Fibroblast of skin of left biceps (primary cell): ENCODE results near the gene IER5L.

ENCODE experiments used
- DNase-seq, 2 experiments: peaks; one replicate each; pipeline ENCODE4 v3.0.0-alpha.2; 2013; ENCODE audit warnings: low read depth in 2 of 2

The IER5L gene

DNA sequence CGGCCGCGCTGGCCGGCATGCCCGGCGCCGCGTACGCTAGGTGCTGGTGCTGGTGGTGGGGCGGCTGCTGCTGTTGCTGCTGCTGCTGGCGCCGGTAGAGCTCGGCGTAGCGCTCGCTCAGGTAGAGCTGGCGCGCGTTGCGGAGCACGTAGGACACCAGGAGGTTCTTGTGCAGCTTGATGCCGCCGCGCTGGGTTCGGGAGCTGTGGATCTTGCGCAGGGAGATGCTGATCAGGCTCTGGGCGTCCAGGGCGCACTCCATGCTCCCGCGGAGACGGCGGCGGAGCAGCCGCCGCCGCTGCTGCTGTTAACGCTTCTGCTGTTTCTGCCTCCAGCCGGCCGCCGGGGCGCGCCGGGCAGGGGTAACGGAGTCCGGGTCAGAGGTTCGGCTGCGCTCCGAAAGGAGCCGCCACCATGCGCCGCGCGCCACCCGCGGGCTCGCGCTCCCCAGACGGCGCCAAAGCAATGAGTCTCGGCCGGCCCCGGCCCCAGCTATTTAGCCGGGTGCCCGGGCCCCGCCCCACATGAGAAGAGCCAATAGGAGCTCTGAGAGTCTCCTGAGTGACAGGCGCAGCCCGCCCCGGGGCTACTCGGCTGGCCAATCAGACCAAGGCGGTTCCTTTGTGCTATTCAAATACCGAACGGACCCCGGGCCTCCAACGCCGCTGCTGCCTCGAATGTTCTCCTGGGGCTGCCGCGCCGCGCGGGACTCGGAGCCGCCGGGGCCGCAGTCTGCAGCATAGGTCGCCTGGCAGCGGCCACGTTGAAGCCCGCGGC lies at the start of gene IER5L:
Gene IER5L (minus strand): TSS at position 471 of the 777 bp plus-strand sequence. CDS start 209 bp downstream, at position 262.
- peak; percentile 89 to 90 for DNase-seq

DNA sequence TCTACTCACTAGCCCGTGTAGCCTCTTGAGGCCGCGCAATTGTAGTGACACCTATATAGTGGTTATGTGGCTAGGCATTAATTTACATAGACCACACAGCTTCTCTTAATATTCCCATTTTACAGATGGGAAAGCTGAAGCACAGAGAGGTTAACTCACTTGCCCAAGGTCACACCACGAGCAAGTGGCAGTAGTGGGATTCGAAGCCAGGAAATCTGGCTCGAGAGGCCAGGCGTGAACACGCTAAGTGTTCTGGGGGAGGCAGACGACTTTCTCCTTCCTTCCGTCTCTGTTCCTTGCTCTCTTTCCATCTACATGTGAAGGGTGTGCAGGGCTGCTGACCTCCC lies 49.8 kb upstream of the IER5L start:
- DNase-seq: no peak

DNA sequence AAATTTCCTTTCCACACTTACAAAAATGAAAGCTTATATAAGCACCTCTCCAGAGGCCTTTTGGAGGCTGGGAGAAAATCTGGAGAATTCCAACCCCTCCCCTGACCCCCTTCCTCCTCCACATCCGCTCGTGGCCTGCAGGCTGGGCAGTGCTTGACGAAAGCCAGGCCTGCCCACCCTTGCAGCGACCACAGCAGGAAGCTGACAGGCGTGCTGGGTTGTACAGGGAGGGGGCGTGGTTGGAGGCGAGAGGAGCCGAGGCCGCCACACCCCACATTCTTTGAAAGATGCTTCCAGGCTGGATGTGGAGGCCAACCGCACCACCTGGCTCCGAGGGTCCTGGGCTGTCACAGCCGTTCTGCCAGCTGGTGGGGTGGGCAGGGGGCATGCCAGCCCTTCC lies 47.8 kb upstream of the IER5L start:
- peak; percentile 51 to 67 for DNase-seq

DNA sequence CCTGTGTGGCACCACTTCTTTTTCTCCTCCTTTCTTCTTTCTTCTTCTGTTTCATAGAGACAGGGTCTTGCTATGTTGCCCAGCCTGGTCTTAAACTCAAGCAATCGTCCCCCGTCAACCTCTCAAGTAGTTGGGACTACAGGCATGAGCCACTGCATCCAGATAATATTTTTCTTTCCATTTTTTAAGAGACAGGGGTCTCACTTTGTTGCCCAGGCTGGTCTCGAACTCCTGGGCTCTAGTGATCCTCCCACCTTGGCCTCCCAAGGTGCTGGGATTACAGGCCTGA lies 47.4 kb upstream of the IER5L start:
- no peak for DNase-seq

DNA sequence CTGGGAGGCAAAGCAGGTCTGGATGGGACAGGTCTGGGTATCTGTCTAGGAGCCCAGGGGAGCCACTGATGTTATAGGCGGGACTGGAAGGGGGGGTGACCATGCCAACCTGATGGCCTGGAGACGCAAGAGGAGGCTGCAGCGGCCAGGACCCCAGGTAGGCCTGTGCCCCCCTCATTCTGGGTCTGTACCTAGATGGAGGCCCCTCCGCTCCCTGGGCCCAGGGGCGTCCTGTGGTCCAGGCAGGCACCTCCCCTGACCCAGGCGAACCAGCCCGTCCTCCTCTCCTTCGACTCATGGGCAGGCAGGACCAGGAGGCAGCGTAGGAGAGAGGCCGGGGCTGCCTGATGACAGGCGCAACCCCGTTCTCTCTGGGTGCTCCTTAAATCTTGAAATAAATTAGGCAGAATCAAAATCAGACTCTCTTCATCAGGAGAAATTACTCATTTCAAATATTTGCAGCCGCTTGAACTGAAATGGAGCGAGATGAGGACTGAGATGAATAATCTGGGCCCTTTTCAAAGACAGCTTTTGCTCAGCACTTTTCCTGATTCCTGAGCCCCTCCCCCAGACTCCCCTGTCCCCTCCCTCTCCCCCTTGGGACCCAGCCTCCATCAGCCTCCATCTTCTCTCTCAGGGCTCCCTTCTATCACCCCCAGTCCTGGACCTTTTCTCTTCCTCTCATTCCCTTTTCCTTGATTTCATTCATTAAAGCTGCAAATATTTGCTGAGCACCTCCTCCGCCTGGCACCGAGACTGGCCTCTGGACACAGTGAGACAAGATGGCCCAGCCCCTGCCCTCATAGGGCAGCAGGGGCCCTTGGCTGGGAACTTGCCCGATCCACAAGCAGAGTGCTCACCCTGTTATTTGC lies 46.8 kb upstream of the IER5L start:
- DNase-seq: no peak

DNA sequence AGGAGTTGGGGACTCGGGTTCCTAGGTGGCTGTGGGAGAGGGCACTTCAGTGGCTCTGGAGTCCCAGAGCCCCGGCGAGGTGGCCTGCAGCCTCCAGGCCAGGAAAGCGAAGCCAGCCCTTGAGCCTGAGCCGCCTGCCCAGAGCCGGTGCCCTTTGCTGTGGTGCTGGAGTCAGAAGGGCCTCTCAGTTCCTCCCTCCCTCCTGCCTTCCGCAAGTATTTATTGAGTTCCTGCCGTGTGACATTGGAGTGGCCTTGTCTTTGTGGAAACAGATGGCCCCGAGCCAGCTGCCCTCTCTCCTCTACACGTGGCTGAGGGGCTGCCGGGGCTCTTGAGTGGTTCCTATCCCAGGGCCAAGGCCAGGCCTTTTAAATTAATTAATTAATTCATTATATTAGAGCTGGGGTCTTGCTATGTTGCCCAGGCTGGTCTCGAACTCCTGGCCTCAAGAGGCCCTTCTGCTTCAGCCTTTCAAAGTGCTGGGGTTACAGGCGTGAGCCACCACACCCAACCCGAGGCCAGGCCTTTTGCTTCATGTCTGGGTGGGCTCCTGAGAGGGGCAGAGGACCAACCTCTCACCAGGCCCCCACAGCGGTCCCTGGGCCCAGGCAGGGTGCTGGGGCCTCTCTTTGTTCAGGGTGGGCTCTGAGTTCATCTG lies 45.6 kb upstream of the IER5L start:
- no peak for DNase-seq

DNA sequence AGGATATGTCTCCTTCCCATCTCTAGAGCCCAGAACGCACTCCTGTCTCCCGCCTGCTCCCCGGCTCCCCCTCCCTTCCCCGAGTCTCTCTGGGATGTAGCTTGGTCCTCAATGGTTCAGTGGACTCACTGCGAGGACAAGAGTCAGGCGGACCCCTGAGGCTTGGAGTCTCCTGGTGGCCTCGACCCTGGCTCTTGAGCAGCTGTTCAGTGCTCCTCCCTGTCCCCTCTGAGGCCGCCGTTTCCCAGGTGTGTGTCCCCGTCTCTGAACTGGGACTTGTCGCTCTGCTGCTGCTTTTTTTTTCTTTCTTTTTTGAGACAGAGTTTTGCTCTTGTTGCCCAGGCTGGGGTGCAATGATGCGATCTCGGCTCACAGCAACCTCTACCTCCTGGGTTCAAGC lies 44.8 kb upstream of the IER5L start:
- DNase-seq: no peak

DNA sequence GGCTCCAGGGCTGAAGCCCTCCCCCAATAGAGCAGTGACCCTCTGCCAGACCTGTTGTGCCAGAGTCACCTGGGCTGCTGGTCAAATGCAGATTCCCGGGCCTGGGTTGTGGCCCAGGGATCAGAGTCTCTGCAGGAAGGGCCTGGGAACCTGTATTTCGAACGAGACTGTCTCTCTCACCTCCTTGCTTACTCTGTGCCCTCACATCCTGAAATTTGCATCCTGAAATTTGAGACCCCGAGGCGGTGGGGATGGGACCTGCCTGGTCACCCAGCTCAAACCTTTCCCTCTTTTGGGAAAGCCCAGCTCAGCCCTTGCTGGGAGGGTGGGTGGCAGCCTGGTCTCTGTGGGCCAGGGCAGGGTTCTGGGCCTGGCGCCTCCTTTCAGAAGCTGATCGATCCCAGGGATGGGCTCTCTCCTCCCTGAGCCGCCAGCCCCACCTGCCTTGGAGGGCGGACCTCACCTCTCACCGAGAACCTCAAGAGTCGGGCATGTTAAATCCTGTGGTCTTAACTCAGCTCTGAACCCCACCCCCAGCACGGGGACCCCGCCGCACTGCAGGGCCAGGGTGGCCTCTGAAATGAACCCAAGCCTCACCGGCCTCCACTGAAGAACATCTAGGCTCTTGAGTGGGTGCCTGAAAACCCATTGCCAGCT lies 44.0 kb upstream of the IER5L start:
- no peak for DNase-seq

DNA sequence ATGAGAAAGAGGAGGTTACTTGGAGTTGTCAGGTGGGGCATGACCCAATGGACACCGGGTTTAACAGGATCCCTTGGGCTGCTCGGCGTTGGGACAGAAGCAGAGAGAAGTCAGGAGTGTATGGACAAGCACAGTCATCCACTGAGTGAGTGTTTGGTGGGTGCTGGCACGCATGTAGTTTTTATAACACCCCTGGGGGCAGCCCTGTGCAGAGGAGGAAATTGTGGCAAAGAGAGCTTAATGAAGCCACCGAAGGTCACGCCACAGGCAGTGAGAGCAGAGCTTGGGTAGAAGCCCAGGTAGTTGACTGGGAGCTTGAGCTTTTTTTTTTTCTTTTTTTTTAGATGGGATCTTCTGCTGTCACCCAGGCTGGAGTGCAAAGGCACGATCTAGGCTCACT lies 43.2 kb upstream of the IER5L start:
- DNase-seq: no peak

DNA sequence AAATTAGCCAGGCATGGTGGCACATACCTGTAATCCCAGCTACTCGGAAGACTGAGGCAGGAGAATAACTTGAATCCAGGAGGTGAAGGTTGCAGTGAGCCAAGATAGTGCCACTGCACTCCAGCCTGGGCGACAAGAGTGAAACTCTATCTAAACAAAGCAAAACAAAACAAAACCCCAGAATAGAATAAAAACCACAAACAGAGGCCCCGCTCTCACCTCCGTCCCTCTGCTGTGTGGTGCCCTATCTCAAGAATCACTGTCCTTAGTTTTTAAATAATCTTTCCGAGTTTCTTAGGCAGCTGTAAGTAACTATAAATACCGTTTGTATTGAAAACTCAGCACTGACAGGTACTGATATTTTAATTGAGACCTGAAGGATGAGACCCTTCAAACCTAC lies 42.7 kb upstream of the IER5L start:
- no peak for DNase-seq

DNA sequence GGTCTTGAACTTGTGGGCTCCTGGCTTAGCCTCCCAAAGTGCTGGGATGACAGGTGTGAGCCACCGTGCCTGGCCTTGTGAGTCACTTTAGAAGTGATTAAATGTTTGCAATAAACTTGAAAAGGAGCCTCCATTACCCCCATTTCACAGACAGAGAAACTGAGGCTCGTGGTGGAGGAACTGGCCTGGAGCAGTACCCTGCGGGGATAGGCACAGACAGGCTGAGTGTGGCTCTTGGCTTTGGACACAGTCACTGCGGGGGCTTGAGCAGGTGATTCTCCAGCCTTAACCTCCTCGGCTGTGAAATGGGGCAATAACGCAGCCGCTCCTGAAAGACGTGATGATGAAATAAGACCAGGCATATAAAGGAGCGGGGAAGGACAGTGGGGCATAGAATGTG lies 40.9 kb upstream of the IER5L start:
- DNase-seq: no peak

DNA sequence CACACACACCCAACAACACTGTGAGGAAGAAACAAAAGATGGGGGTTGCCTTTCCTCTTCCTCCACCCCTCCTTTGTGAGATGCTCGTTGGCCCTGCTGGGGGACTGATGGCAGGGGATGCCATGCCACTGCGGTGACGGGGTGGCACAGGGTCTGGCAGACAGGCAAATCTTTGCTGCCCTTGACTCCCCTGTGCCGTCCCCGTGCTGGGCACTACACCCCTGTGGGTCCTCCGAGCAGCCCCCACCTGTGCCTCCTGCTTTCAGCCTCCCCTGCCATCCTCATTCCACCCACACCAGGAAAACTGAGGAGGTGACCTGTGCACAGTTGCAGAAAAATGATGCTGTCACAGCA lies 40.2 kb upstream of the IER5L start:
- DNase-seq: no peak

DNA sequence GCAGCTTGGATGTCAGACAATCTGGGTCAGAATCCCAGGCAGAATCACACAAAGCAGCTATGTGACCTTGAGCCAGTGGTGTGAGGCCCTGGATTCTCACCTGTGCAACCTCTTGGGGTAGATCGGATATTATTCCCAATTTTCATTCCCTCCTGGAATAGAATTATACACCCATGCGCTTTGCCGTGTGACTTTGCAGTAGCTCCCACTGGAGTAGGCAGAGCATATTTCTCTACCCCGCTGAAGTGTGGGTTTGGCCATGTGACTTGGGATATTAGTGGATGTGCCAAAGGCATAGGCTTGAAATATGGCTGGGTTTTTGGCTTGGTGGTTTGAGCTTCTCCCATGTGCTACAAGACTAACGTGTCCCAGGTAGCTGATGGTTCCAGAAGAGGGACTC lies 35.5 kb upstream of the IER5L start:
- no peak for DNase-seq

DNA sequence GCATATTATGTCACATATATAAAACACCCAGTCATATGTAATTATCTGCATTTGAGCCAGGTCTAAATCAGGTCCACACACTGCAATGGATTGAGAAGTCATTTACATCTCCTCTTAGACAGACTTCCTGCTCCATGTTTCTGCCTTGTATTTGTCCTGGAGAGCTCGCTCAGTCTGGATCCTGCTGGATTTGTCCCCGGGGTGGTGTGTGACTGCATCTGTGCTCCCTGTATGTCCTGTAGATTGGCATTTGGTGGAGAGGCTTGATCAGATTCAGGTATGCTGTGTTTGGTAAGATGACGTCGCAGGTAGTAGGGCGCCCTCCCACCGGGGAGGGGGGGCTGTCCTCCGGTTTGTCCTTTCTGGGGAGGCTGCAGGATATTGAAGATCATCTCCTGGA lies 33.6 kb upstream of the IER5L start:
- DNase-seq: no peak

DNA sequence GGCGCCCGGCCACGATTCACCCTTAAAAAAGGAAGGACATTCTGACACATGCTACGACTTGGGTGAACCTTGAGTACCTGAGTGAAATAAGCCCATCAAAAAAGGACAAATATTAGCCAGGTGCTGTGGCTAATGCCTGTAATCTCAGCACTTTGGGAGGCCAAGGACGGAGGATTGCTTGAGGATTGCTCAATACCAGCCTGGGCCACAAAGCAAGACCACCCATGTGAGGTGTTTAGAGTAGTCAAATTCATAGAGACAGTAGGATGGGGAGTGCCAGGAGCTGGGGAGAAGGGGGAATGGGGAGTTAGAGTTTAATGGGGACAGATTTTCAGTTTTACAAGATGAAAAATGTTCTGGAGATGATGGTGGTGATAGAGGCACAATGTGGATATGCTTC lies 32.1 kb upstream of the IER5L start:
- DNase-seq: no peak

DNA sequence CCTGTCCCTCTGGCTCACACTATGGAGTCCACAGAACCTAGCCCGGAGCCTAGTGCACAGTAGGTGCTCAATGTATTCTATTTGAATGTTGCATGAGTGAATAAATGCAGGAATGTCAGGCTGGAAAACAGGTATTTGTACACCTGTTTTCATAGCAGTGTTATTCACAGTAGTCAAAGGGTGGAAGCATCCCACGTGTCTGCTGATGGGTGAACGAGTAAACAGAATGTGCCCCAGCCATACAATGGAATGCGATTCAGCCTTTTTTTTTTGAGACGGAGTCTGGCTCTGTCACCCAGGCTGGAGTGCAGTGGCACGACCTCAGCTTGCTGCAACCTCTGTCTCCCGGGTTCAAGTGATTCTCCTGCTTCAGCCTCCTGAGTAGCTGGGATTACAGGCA lies 31.5 kb upstream of the IER5L start:
- no peak for DNase-seq

DNA sequence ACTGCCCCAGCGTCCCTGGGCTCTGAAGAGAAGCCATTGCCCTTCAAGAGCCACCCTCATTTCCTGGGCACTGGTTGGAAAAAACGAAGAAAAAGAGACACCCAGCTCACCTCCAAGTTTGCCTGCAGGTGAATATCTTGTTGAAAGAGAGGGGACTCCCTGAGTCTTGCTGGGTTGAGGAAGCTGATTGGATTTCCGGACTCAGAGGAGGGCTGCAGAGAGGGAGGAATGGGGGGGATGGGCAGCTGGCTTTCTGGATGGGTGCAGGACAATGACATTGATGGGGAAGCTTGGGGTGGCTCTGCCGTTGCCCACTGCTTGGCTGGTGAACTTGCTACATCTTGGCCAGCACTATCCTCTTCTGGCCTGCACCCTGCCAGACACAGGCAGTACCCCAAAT lies 31.0 kb upstream of the IER5L start:
- DNase-seq: no peak

DNA sequence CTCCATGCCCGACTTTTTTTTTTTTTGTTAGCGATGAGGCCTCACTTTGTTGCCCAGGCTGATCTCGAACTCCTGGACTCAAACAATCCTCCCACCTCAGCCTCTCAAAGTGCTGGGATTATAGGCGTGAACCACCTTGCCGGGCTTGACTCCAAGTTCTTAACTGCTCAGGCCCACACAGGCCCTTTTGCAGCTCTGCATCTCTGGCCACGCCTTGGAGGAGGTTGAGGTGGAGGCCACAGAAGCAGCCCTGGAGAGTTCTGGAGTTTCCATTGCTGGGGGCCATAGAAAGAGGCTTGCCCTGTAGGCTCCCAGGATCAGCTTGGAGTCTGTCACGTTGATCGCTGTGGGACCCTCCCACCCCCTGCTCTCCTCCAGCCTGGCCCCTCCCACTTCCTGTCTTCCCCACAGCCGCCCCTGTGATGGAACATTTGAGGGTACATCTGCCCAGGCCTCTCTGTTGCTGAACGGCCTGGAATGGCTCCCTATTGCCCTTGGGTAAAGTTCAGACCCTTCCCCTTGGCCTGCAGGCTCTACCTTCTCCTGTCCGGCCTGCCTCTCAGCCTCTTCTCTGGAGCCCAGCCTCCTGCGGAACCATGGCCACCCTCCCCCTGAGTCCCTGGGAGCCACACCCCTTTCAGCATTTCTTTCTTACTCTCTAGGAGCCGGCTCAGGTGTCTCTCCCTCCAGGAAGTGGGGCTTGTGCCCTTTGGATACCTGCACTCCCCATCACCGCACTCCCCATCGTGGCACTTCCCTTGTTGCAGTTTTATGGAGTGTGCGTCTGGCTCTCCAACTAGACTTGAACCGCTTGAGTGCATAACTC lies 30.4 kb upstream of the IER5L start:
- DNase-seq: no peak

DNA sequence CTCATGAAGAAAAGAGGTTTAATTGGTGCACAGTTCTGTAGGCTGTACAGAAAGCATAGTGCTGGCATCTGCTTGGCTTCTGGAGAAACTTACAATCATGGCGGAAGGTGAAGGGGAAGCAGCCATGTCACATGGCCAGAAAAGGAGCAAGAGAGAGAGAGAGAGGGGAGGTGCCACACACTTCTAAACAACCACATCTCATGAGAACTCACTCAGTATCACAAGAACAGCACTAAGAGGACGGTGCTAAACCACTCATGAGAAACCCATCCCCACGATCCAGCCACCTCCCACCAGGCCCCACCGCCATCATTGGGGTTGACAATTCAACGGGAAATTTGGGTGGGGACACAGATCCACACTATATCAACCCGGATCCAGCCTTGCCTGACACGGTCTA lies 28.8 kb upstream of the IER5L start:
- no peak for DNase-seq

DNA sequence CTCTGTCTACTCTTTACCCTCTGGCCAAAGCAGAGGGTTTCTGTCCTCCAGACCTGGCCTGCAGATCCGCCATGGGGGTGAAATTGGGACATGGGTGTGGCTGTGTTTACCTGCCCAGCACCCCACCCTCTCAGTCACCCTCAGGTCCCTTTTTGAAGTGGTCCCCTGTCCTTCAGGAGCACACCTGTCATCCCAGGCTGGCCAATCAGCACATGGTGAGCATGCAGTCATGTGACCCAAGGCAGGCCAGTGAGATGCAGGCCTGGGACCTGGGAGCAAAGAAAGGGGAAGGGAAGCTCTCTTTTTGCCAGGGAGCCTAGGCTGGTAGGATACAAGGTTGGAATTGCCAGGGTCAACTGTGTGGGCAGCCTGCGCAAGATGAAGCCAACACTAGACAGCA lies 28.3 kb upstream of the IER5L start:
- DNase-seq: no peak

DNA sequence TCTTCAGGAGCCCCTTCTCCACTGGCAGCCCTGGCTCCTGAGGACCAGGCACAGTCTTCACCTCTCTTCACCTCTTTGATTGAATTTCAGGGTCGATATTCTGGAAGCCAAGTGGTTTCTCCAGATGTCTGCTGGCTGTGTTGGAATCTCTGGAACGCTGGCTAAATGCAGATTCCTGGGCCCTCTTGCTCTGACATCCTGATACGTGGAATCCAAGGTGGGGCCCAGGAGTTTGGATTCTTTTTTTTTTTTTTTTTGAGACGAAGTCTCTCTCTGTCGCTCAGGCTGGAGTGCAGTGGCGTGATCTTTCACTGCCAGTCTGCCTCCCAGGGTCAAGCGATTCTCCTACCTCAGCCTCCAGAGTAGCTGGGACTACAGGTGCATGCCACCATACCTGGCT lies 26.8 kb upstream of the IER5L start:
- no peak for DNase-seq

DNA sequence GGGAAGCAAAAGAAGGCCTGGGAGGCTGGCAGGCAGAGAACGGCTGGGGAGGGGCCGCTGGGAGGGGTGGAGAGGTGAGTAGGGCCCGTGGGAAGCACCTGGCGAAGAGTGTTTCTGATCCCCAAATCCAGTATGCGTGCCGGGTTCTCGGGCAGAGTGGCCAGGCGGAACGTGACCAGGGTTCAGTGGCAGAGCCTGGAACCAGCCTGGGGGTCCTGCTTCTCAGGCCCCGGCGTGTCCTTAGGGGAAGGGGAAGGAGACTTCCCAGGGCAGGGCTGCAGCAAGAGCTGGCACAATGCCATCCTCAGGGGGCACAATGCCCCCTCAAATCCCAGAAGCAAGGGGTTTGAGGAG lies 25.5 kb upstream of the IER5L start:
- no peak for DNase-seq
